GM21360 (cell line): ENCODE measurements around the gene SEPTIN10.
"Not testable (repeated sequence)": the region's sequence is repeated elsewhere in the genome, so short reads cannot be mapped to it uniquely, and the experiment has no call there.

Experiments used
- ATAC-seq: cut with Tn5 transposase; IDR thresholded peaks from one replicate; pipeline ENCODE4 v1.9.1; 2021; ENCODE audit warnings: mild to moderate bottlenecking, moderate library complexity; ENCODE audit not compliant: unreplicated experiment

Gene SEPTIN10

GRCh38 chr2:109613922-109614714 is at the start of gene SEPTIN10, which contains the start of gene SOWAHC:
TSS of gene SEPTIN10 (minus strand) at chr2:109613966. CDS start at chr2:109613827, 139 bp downstream.
TSS of gene SOWAHC (plus strand) at chr2:109614364. CDS start at chr2:109614490, 126 bp downstream.
- peak; percentile 75 for ATAC-seq

- no peak for ATAC-seq
These were observed 49.1 kb upstream of the SEPTIN10 start for GRCh38 chr2:109662889-109663288.

DNA sequence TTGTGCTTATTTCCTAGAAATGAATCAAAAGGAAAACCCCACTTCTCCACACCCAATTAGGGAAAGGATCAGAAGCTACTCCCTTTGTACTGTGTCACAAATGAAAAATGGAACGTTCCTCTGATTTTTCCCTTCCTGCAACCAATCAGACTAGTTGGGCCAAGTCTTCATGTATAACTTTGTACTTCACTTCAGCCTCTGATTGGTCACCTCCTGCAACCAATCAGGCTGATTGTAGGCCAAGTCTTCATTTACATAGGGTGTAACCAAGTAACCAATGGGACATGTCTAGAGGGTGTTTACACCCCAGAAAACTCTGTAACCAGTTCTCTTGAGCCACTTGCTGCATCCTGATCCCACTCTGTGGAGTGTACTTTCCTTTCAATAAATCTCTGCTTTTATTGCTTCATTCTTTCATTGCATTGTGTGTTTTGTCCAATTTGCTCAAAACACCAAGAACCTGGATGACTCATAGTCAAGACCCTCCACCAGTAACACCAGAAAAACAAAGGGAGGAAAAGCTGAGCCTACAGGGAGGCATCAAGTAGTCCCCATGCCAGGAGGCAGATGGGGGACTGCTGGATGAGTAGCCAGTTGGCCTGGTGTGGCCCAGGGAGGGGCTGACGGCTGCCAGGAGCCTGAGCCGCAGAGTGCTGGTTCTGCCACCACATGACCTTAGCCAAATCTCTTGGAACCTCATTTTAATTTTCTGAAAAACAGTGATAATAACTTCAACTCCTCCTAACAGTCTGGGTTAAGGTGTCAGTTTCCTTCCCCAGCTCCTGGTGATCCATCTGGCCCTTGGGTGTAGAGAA is 46.5 kb upstream of the SEPTIN10 start:
- no peak for ATAC-seq

DNA sequence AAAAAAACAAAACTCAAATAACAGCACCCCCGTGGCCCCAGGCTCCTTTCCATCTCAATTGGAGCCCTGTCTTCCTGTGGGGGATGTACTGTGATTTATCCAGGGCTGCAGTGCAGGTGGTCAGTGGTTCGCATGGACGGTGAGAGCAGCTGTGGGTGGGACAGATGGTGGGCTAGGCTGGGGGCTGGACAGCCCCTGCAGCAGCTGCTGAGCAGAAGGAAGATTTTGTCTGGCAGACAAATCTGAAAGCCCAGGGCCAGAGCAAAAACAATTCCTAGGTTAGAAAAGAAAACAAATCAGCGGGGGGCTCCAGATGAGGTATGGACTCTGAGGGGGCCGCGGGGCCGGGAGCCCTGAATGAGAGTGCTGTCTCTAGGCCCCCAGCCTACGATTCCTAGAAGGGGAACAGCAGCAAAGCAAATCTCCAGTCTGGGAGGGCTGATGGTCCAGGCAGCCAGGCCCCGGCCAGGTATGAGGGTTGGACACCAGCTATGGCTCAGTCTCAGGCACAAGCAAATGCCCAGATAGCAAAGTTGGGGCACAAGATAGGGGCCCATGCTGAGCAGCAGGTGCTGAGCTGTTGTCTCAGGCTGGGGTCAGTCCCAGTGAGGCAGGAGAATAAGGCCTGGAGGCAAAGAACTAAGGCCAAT is 45.8 kb upstream of the SEPTIN10 start:
- no peak for ATAC-seq

DNA sequence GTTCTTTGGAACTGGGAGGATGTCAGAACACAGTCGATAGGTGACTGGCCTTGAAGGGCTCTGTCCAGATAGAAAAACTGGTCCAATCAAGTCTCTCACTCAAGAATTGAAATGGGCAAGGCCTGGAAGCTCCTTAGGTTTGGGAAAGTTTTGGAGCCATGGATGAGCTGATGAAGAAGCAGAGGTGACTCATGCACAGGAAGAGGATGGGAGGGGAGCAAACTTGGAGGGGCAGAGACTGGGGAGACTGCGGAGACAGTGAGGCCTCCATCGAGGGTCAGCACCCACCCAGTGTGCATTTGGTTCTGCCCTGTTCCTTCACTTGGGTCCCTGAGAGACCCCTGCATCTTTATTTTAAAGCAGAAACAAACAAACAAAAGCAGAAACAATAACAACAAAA is 41.5 kb upstream of the SEPTIN10 start:
- no peak for ATAC-seq

GRCh38 chr2:109654326-109655050 is 40.7 kb upstream of the SEPTIN10 start:
- ATAC-seq: no peak

GRCh38 chr2:109649736-109650695 is 36.2 kb upstream of the SEPTIN10 start:
- no peak for ATAC-seq

DNA sequence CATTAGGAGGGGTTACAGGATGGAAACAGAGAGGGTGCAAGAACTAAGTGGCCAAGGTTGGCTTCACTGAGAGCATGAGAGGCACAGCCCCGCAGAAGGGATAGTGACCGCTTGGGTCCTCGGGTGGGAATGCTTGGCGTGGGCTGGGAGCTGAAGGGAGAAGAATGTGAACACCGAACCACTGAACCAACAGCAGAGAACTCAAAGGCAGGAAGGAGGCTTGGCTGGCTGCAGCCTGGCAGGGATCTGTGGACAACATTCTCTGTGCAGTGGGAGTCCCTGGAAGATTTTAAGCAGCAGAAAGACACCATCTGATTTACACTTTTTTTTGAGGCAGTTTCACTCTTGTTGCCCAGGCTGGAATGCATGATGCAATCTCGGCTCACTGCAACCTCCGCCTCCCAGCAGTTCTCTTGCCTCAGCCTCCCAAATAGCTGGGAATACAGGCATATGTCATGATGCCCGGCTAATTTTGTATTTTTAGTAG is 34.3 kb upstream of the SEPTIN10 start:
- ATAC-seq: no peak

- ATAC-seq: no peak
These were observed 33.9 kb upstream of the SEPTIN10 start for GRCh38 chr2:109647636-109648035.

- no peak for ATAC-seq
These were observed 33.2 kb upstream of the SEPTIN10 start for GRCh38 chr2:109646961-109647360.

- no peak for ATAC-seq
These were observed 31.8 kb upstream of the SEPTIN10 start for GRCh38 chr2:109645412-109646184.

DNA sequence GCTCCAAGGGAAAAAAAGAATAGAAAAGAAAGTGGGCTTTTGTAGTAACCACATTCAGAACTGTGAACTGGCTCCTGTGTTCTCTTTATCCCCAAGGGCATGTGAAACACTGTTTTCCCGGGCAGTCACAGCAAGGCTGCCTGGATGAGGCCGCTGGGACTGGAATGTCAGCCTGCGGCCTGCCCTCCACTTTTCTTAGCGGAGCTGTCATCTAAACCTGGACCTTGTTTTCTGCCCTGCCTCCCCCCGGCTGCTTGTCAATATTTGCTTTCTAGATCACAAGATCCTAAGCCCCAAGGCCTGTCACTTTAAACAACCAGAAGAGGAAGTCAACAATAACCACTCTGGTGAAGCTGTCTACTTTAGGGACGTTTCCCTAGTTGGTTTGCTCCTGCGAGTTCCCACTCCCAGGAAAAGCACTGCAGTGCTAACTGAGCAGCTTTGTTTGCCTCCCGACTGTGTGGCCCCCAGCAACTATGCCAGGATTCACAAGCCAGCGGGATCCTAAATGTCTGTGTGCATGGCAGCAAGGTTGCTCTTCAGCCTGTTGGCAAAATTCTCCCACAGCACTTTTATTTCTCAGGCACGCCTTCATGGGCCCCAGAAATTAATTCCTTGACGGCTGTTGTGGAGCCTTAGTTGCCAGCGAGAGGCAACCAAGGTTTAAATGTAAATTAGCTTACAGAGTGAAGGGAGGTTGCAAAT is 31.0 kb upstream of the SEPTIN10 start:
- no peak for ATAC-seq

DNA sequence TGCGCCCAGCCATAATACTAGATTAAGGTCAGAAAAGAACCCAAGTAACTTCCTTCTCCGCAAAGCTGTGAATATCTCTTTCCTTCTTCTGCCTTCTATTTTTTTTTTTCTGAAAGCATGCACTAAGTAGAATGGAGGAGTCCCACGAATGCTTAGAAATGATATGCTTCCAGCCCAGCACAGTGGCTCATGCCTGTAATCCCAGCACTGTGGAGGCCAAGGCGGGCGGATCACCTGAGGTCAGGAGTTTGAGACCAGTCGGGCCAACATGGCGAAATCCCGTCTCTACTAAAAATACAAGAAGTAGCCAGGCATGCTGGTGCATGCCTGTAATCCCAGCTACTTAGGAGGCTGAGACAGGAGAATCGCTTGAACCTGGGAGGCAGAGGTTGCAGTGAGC is 26.2 kb upstream of the SEPTIN10 start:
- not testable (repeated sequence) for ATAC-seq

DNA sequence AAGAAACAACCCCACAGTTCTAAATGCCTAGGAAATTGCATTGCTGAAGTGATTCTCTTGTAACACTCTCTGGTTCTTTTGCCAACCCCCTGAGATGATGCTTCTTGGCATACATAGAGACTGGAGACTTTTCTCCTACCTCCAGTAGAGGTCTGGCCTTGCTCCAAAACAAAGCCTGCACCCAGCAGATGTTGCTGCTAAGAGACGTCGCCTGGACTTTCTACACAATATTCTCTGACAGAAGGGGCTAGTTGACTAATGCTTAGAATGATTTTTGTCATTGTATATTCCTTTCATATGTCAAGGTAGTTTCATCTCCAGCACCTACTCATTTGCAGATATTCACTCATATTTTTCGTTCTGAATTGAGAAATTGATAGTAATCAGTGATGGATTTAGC is 25.0 kb upstream of the SEPTIN10 start:
- ATAC-seq: no peak

DNA sequence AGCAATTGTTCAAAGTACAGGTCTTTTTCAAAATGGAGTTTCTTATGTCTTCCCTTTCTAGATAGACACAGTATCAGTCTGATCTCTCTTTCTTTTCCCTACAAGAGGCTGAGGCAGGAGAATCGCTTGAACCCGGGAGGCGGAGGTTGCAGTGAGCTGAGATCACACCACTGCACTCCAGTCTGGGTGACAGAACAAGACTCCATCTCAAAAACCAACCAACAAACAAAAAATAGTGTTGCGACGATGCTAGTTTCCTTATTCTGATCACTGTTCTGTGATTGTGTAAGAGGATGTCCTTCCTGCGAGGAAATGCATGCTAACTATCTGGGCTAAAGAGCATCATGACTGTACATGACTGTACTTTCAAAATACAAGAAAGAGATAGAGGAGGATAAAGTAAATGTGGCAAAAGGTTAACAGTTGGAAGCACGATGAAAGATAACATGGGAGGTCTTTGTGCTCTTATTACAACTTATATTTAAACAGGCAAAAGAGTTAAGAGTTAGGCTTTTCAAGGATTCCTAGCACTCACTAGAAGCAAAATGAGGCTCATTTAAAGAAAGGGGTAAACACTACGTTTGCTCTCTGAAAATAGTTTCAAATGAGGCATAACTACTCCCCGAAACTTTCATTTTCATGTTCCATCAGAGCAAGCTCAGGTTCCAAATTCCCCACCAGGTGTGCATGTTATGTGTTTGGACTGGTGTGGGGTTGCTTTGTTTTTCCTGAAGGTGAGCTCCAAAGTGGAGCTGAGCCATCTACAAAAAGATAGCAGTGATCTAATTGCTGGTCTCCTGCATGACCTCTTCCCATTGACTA is 24.2 kb upstream of the SEPTIN10 start:
- peak; percentile 65 for ATAC-seq

GRCh38 chr2:109636317-109636716 is 22.6 kb upstream of the SEPTIN10 start:
- ATAC-seq: no peak
